ENCODE data around the gene STARD13. TPM values are rescaled to one million over a fixed set of nuclear protein-coding genes. Genes with fewer than 3 reads are reported as not detected.
A peak's percentile ranks its signal among the peaks of the same experiment; 100 is the strongest.

Gene STARD13
- total RNA-seq, 3 donors from 2014 or later: 0.05 to 0.15 (median 0.14) TPM

DNA sequence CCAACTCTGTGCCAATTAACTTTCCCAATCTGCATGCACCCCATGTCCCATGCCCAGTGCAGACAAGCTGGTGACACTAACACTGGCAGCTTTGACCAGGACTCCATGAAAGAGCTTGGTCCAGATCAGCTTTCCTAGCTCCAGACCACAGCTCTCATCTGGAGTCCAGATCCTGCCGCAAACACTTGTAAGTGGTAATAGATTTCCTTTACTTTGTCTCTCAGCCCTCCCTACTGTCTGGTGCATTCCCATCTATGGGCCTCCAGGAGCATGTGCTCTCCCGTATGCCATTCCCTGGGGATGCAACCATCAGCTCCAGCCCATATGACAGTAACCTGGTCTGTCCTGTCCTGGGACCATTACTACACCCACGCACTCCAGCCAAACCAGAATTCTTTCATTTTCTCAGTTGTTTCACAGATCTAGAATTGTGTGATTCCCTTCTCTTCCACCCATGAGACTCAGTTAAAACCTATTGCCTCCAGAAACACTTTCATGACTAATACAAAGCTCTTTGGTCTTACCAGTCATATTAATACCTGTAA, 4.9 kb upstream of the STARD13 start:
- peaks cover 11% of the 10 kb centered on the region for H3K4me1 Mint-ChIP-seq (ENCODE audit: low read depth)
- no peak overlapping the region for H3K4me3 Mint-ChIP-seq
- H3K9me3 Mint-ChIP-seq: no peaks in the 10 kb centered on the region
- H3K36me3 Mint-ChIP-seq (ENCODE audit: insufficient read depth): no peaks in the 10 kb centered on the region
- no peak for DNase-seq
- ATAC-seq: no peak
- H3K27me3 Mint-ChIP-seq (ENCODE audit: low read depth): peaks cover 34% of the 10 kb centered on the region

DNA sequence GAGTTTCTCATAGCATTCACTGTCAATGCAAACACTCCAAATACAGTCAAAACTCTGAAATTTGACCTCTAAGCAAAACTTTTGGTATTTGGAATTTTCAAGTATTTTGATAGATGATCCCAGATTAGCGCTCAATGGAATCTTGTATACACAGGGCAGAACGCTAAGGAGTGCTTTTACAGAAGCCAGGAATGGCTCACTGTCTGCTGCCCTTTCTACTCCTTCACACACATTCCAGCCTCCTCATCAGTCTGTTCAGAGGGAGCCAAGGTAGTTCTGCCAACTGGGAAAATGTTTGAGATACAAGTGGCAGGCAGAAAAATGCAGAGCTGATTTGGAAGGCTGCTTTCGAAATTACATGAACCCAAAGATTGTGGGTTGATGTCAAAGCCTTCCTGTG, 4.4 kb upstream of the STARD13 start:
- Mint-ChIP-seq H3K4me3 (no peak overlapping the region), H3K4me1 (ENCODE audit: low read depth) (peaks cover 16% of the 10 kb centered on the region), H3K36me3 (ENCODE audit: insufficient read depth) (no peaks in the 10 kb centered on the region), H3K27me3 (ENCODE audit: low read depth) (peaks cover 38% of the 10 kb centered on the region), H3K9me3 (no peaks in the 10 kb centered on the region)
- ATAC-seq: no peak
- DNase-seq: no peak

DNA sequence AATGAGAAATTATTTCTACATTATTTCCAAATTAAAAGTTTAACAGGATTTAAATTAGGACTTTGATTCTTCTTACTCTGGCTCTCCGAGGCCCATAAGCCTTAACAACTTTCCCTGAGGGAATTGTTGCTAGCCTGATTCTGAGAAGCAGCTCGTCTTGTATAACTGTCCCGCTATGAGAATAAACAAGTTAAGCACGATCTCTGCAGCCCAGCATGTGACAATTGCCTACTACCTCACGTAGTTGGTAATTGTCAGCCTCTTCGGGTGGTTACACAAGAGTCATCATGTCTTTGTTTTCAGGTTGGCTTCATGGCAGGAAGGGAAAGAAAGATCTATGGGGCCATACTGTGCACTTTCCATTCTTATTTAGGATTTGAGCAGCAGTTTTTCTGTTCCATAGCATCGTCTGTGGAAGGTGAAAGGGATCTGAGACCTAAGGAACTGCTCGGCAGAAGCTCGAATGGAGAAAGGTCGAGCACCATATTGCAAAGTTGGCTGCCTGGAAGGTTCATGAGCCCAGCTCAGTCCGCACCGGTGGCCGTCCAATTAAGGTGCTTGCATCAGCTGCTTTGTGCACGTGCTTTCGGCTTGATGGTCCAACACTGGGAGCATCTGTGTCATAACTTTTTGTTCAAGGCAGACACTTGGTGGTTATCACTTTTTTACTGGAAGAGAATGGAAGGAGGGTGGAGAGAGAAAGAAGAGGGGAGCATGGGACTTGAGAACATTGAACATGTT, 1.8 kb upstream of the STARD13 start:
- no peak for ATAC-seq
- Mint-ChIP-seq H3K4me3 (no peak overlapping the region), H3K36me3 (ENCODE audit: insufficient read depth) (no peaks in the 10 kb centered on the region), H3K27me3 (ENCODE audit: low read depth) (peaks cover 48% of the 10 kb centered on the region), H3K4me1 (ENCODE audit: low read depth) (peaks cover 15% of the 10 kb centered on the region), H3K9me3 (no peaks in the 10 kb centered on the region)
- no peak for DNase-seq

DNA sequence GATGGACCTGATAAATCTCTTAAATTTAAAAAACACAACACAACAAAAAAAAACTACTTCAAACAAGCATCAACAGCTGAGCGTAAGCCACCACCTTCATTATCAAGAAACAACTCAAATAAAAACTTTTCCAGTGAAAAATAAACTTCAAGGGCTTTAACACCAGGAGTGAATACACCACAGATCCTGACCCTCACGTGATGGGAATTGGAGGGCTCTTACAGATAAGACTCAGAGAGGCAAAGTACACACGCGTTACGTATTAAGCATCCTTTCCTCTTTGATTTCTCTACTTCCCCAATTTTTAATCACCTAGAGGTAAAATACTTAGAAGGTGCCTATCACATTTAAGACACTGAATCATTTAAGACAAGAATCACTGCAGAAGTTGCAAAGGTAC, 573 bp upstream of the STARD13 start:
- H3K9me3 Mint-ChIP-seq: no peaks in the 10 kb centered on the region
- H3K27me3 Mint-ChIP-seq (ENCODE audit: low read depth): peaks cover 48% of the 10 kb centered on the region
- no peaks in the 10 kb centered on the region for H3K36me3 Mint-ChIP-seq (ENCODE audit: insufficient read depth)
- peaks cover 15% of the 10 kb centered on the region for H3K4me1 Mint-ChIP-seq (ENCODE audit: low read depth)
- ATAC-seq (no peak), DNase-seq (no peak)
- peak overlapping the region; percentile 66 for H3K4me3 Mint-ChIP-seq

DNA sequence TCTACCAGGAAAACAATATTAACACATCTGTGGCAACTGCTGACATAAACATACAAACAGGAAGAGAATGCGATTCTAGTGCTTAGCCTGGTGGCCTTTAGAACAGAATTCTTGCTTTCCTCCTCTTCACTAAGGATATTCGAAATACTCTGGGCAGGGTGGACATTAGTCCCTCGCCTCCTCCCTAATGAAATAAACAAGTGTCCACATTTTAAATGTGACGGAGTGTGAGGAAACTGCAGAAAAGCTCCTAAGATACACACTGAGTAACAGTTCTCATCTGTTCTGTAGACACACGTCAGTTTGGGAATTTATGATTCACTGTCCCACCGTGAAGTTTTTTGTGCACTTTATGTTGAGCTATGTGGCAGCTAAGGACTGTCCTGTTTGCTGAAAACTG, 639 bp downstream of the STARD13 start:
- no peaks in the 10 kb centered on the region for H3K36me3 Mint-ChIP-seq (ENCODE audit: insufficient read depth)
- peaks cover 42% of the 10 kb centered on the region for H3K27me3 Mint-ChIP-seq (ENCODE audit: low read depth)
- H3K4me3 Mint-ChIP-seq: peak overlapping the region; percentile 66
- H3K4me1 Mint-ChIP-seq (ENCODE audit: low read depth): peaks cover 15% of the 10 kb centered on the region
- DNase-seq: no peak
- no peaks in the 10 kb centered on the region for H3K9me3 Mint-ChIP-seq
- ATAC-seq: peak in 1 of 2 donors; percentile 18

DNA sequence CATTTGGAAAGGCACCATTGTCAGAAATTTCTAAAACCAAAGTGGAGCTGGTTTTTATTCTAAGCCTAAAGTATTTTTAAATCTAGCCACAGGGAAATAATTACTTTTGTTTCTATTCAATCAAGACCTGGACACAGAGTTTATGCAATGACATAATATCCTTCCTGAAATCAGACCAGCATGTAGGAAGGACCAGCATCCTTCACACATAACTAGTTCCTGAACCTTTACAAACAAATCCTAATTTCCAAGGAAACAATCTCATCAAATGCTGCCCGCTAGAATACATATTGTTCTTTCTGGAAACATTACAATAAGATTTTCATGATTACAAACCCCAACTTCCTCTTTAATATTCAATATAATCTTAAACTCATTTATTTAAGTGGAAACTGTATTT, 1.5 kb downstream of the STARD13 start:
- H3K27me3 Mint-ChIP-seq (ENCODE audit: low read depth): peaks cover 37% of the 10 kb centered on the region
- no peaks in the 10 kb centered on the region for H3K9me3 Mint-ChIP-seq
- no peaks in the 10 kb centered on the region for H3K36me3 Mint-ChIP-seq (ENCODE audit: insufficient read depth)
- ATAC-seq (no peak), DNase-seq (no peak)
- peaks cover 15% of the 10 kb centered on the region for H3K4me1 Mint-ChIP-seq (ENCODE audit: low read depth)
- no peak overlapping the region for H3K4me3 Mint-ChIP-seq

DNA sequence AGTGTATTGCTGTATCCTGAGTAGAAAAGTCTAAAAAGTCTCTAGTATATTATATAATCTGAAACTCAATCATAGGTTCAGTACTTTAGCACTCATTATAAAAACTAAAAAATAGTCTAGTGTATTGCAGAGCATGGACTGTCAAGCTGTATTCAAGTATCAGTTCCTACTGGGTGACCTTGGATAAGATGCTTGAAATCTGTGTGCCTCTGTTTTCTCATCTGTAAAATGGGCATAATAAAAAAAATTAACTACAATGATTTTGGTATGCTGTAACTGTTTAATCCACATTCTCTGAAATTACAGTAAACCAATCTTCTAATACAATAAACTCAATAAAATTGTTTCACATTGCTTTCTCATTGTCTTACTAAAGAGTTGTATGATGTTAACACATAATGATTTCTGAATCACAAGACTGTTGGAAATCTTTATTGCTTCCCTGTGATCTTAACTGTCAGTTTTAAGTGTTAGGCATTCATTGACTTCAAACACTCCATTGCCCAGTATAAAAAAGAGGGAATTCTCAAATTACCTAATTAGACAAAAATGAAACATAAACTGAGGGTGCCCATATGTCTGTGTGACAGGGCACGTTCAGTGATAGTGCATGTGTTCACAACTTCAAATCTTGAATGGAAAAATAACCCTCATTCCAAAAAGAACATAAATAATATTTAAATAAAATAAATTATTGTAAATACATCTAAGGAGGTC, 2.2 kb downstream of the STARD13 start:
- Mint-ChIP-seq H3K4me3 (no peak overlapping the region), H3K4me1 (ENCODE audit: low read depth) (peaks cover 15% of the 10 kb centered on the region), H3K27me3 (ENCODE audit: low read depth) (peaks cover 36% of the 10 kb centered on the region), H3K36me3 (ENCODE audit: insufficient read depth) (no peaks in the 10 kb centered on the region), H3K9me3 (no peaks in the 10 kb centered on the region)
- ATAC-seq (no peak), DNase-seq (no peak)

DNA sequence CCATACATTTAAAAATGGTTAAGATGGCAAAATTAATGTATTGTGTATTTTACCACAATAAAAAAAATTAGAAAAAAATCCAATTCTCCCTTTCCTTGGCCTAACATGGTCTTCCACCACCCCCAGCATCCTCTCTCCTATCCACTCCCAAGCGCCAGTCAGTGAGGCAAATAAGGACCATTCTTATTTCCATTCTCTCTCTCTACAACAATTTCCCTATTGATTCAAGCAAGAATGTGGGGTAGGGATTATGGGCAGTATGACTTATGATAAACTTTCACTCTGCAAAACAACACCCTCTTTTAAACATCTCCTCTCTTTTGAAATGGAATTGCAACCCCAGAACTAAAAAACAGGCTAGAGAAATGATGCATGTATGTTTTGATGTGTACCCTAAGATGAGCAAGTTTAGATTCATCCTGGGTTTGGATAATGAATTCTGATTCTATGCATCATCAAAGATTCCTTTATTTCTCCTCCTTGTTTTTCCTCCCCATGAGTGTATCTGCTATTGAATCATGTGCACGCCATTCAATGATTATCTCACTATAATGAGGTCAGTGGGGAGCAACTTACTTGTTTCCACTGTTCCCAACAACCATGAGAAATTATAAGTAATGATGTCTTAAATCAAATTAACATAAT, 3.5 kb downstream of the STARD13 start:
- no peak for DNase-seq
- Mint-ChIP-seq H3K4me1 (ENCODE audit: low read depth) (peaks cover 15% of the 10 kb centered on the region), H3K27me3 (ENCODE audit: low read depth) (peaks cover 29% of the 10 kb centered on the region), H3K9me3 (no peaks in the 10 kb centered on the region), H3K4me3 (no peak overlapping the region), H3K36me3 (ENCODE audit: insufficient read depth) (no peaks in the 10 kb centered on the region)
- ATAC-seq: no peak

DNA sequence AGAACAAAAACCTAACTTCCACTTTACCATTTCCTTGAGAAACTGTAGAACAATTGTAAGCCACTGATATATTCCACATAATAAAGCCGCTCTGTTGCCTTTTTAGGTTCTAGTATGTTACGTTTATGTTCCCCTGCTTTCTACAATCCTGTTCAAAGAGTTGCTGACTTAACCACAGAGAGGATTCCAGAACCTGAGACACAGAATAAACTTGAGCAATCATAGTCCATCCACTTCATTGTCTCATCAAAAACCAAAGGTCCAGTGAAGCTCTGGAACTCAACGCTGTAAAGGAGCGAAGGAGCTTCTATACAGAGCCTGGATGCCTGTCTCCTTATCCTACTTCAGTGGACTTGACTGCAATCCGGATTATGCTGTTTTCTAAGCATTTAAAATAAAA, 4.6 kb downstream of the STARD13 start:
- no peak overlapping the region for H3K4me3 Mint-ChIP-seq
- H3K27me3 Mint-ChIP-seq (ENCODE audit: low read depth): peaks cover 21% of the 10 kb centered on the region
- no peaks in the 10 kb centered on the region for H3K36me3 Mint-ChIP-seq (ENCODE audit: insufficient read depth)
- ATAC-seq (no peak), DNase-seq (no peak)
- peaks cover 10% of the 10 kb centered on the region for H3K4me1 Mint-ChIP-seq (ENCODE audit: low read depth)
- no peaks in the 10 kb centered on the region for H3K9me3 Mint-ChIP-seq

DNA sequence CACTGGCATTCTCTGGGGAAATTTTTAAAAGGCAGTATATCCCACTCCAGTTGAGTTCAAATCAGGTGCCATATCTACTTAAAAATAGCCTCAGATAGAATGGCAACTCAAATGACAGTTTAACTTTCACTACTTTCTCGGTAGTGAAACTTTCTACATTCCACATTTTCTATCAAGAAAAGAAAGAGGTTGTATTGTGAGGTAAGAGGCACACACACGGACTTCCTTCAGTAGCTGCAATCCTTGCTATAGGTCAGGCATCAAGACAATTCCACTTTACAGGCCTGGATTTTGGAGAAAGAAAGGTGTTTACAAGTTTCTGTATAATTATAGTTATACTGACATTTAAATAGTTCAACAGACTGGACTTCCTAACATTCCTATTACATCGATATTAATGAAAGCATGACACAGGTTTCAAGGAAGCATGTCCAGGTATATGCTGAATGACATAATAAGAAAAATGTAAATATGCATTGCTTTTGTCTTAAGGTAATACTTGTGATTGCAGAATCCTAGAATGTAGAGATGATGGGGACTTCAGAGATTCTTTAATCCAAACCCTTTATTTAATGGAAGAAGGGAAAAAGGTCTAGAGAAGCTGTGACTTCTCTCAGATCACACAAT, 5.2 kb downstream of the STARD13 start:
- Mint-ChIP-seq H3K4me3 (no peak overlapping the region), H3K36me3 (ENCODE audit: insufficient read depth) (no peaks in the 10 kb centered on the region), H3K27me3 (ENCODE audit: low read depth) (peaks cover 16% of the 10 kb centered on the region), H3K9me3 (no peaks in the 10 kb centered on the region), H3K4me1 (ENCODE audit: low read depth) (peaks cover 5% of the 10 kb centered on the region)
- DNase-seq: no peak
- ATAC-seq: no peak

DNA sequence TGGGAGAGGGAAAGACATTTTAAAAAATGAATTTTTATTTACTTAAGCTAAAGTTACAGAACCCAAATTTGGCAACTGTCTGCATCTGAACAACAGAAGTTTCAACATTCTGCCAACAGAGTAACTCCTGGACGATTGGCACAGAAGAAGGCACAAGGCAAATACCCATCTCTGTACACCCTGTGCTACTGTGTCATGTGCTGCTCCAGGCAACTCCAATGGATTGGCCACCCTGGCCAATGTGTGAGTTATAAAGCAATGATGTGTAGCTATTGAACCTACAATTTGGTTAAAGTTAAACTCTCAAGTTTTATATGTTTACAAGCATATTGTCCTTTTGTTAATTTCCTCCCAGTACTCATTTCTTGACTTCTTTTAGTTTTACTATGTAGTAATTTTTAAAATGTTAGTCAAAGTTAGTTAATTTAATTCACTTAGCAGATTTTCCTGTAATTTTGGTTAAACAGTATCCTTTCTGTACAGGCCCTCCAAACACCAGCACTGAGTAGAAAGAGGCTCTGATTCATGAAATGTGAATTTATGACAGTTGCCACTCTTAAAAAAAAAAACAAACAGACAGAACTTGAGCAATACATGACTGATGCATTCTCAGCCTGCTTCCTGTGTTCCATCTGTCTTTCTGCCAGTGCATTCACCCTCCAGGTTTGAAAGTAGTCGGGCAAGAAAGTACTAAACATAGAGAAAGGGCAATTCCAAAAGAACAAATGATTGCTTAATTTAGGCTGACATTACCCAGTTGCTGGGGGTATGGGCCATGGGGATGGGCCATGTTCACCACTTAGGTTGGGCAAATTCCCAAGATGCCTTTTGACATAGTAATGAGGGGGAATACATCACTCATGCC, 5.9 kb downstream of the STARD13 start:
- H3K36me3 Mint-ChIP-seq (ENCODE audit: insufficient read depth): no peaks in the 10 kb centered on the region
- H3K27me3 Mint-ChIP-seq (ENCODE audit: low read depth): peaks cover 8% of the 10 kb centered on the region
- no peaks in the 10 kb centered on the region for H3K9me3 Mint-ChIP-seq
- ATAC-seq (no peak), DNase-seq (no peak)
- no peaks in the 10 kb centered on the region for H3K4me1 Mint-ChIP-seq (ENCODE audit: low read depth)
- H3K4me3 Mint-ChIP-seq: no peak overlapping the region

DNA sequence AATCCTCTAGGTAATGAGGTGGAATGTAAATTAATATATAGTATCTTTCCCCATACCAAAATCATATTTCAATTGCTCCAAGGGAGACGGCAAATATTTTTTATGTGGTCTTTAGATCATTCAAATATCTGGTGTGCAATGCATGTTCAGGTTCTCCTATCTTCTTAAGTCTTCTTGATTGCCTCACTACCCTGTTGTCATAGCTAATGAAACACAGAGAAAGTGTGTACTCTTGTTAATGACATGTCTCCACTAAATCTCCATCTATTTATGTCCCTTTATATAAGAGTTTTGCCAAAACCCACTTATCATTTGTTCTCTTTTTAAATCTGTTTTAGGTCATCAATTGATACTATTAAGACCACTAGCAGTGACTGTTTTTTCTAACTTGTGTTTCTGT, 6.6 kb downstream of the STARD13 start:
- no peak overlapping the region for H3K4me3 Mint-ChIP-seq
- peaks cover 3% of the 10 kb centered on the region for H3K27me3 Mint-ChIP-seq (ENCODE audit: low read depth)
- no peaks in the 10 kb centered on the region for H3K36me3 Mint-ChIP-seq (ENCODE audit: insufficient read depth)
- no peaks in the 10 kb centered on the region for H3K4me1 Mint-ChIP-seq (ENCODE audit: low read depth)
- ATAC-seq (no peak), DNase-seq (no peak)
- no peaks in the 10 kb centered on the region for H3K9me3 Mint-ChIP-seq

DNA sequence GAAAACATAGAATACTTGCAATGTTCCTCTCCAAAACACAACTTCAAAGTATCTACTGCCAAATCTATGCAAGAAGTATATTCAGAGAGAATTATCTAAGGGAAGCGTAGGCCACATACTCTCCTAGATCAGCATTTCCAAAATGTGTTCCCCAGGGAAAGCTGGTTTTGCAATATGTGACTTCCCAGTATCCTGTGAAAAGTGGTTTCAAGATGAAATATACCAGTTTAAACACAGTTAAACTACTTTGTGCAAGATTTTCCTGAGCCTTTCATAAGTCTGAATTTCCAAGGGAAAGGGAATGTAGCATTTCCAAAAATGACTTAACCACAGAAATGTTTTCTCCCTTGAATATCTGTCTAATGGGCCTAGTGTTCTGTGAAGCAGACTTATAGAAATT, 7.6 kb downstream of the STARD13 start:
- peaks cover 1% of the 10 kb centered on the region for H3K27me3 Mint-ChIP-seq (ENCODE audit: low read depth)
- H3K9me3 Mint-ChIP-seq: no peaks in the 10 kb centered on the region
- H3K4me1 Mint-ChIP-seq (ENCODE audit: low read depth): no peaks in the 10 kb centered on the region
- no peak for ATAC-seq
- no peaks in the 10 kb centered on the region for H3K36me3 Mint-ChIP-seq (ENCODE audit: insufficient read depth)
- DNase-seq: no peak
- H3K4me3 Mint-ChIP-seq: no peak overlapping the region
